CD4-positive, alpha-beta T cell treated with Interleukin-17A for 1 hour (primary cell): ENCODE measurements around the gene FRMD1.

Source experiments
- DNase-seq: peaks from one replicate; pipeline ENCODE4 v3.0.0-alpha.2; 2020

FRMD1 gene

GRCh38 chr6:168053086-168053956 lies 25.7 kb downstream of the FRMD1 start:
- DNase-seq, result no peak

- no peak for DNase-seq
These were observed 26.6 kb downstream of the FRMD1 start for GRCh38 chr6:168052291-168052891.

GRCh38 chr6:168051648-168052047 lies 27.4 kb downstream of the FRMD1 start:
- no peak for DNase-seq

- no peak for DNase-seq
These were observed 28.0 kb downstream of the FRMD1 start for GRCh38 chr6:168050881-168051586.

GRCh38 chr6:168050225-168050880 lies 28.7 kb downstream of the FRMD1 start:
- DNase-seq, result no peak

- DNase-seq, result no peak
These were observed 29.2 kb downstream of the FRMD1 start for GRCh38 chr6:168049706-168050224.

- no peak for DNase-seq
These were observed 29.7 kb downstream of the FRMD1 start for GRCh38 chr6:168049277-168049676.

GRCh38 chr6:168048724-168049025 lies 30.3 kb downstream of the FRMD1 start:
- no peak for DNase-seq

GRCh38 chr6:168047841-168048723 lies 30.9 kb downstream of the FRMD1 start:
- DNase-seq, result no peak

- no peak for DNase-seq
These were observed 32.3 kb downstream of the FRMD1 start for GRCh38 chr6:168046696-168047095.

GRCh38 chr6:168045706-168046620 lies 33.0 kb downstream of the FRMD1 start:
- no peak for DNase-seq

- DNase-seq, result no peak
These were observed 33.8 kb downstream of the FRMD1 start for GRCh38 chr6:168045141-168045691.

GRCh38 chr6:168044521-168045130 lies 34.4 kb downstream of the FRMD1 start:
- no peak for DNase-seq

GRCh38 chr6:168043848-168044415 lies 35.1 kb downstream of the FRMD1 start:
- DNase-seq, result no peak

GRCh38 chr6:168043193-168043847 lies 35.7 kb downstream of the FRMD1 start:
- no peak for DNase-seq

GRCh38 chr6:168042426-168043192 lies 36.4 kb downstream of the FRMD1 start:
- no peak for DNase-seq

- DNase-seq, result no peak
These were observed 37.1 kb downstream of the FRMD1 start for GRCh38 chr6:168041928-168042327.

GRCh38 chr6:168040856-168041496 lies 38.0 kb downstream of the FRMD1 start:
- DNase-seq, result no peak
